CD4-positive, alpha-beta T cell treated with Interleukin-6 at 100 ng/mL for 8 hours (primary cell): ENCODE measurements around the gene U2AF2.
"Not testable (repeated sequence)": the region's sequence is repeated elsewhere in the genome, so short reads cannot be mapped to it uniquely, and the experiment has no call there.

ENCODE experiments used
- DNase-seq: peaks from one replicate; pipeline ENCODE4 v3.0.0-alpha.2; 2020; ENCODE audit warnings: mixed read lengths, low spot score

Gene U2AF2

DNA sequence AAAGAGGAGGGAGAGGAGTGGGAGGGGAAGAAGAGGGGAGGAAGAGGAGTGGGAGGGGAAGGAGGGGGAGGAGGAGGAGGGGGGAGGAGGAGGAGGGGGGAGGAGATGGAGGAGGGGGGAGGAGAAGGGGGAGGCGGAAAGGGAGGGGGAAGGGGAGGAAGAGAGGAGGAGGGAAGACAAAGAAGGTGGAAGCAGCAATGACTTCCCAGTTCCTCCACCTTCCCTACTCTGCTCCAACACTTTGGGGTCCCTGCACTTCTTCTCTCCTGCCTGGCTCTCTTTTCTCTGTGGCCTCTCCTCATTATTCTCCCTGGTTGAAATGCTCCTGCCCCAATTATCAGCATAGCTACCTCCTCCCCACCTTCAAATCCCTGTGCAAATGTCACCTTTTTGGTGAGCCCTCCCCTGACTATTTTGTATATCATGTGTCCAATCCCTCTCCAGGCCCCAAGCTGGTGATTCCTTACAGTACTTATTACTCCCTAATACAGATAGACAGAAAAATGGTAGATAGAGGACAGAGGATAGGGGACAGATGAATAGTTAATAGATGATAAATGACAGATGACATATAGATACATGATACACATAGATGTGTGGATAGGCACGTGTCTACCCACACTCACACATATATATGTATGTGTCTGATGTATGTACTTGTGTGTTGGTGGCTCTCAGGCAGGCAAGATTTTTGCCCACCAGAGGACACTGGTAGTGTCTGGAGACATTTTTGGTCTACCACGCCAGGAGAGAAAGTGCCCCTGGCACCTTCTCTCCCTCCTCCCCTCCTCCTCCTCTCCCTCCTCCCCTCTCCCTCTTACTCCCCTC is 58.2 kb downstream of the U2AF2 start:
- no peak for DNase-seq

DNA sequence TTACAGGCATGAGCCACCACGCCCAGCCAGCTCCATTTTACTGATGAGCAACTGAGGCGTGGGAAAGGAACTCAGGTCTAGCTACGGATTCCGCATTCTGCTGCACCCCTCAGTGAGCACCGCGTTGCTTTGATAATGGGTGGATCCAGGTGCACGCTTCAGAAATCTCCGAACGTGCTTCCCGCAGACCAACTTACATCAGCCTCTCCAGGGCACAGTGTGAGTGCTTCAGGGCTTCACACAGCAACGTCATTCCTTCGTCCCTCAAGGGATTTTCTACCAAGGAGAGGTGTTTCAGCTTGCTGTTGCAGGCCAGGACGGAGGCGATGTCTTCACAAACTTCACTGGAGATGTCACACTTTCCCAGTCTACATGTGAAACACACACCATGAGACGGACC is 61.7 kb downstream of the U2AF2 start:
- DNase-seq: no peak

DNA sequence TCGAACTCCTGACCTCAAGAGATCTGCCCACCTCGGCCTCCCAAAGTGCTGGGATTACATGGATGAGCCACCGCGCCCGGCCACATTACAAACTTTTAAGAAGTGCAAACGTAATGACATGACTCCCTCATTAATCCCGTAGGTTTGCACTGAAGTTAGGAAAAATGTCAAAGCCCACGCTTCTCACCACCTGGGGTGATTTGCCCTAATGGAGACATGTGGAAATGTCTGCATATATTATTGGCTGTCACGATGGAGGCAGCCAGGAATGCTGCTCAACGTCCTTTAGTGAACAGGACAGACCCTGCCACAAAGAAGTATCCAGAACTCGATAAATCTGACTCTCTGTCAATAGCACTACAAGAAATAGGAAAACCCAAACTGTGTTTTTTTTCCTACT is 62.4 kb downstream of the U2AF2 start:
- DNase-seq: no peak

DNA sequence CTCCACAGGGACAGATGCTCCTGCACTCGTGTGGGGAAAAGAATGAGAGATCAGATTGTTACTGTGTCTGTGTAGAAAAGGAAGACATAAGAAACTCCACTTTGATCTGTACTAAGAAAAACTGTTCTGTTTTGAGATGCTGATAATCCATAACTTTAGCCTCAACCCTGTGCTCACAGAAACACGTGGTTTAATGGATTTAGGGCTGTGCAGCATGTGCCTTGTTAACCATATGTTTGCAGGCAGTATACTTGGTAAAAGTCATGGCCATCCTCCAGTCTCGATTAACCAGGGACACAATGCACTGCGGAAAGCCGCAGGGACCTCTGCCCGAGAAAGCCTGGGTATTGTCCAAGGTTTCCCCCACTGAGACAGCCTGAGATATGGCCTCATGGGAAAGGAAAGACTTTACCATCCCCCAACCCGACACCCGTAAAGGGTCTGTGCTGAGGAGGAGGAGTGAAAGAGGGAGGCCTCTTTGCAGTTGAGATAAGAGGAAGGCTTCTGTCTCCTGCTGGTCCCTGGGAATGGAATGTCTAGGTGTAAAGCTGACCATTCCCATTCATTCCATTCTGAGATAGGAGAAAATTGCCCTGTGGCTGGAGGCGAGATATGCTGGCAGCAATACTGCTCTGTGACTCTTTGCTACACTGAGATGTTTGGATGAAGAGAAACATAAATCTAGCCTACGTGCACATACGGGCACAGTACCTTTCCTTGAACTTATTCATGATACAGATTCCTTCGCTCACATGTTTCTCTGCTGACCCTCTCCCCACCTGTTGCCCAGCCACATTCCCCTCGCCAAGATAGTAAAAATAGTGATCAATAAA is 63.3 kb downstream of the U2AF2 start:
- not testable (repeated sequence) for DNase-seq

DNA sequence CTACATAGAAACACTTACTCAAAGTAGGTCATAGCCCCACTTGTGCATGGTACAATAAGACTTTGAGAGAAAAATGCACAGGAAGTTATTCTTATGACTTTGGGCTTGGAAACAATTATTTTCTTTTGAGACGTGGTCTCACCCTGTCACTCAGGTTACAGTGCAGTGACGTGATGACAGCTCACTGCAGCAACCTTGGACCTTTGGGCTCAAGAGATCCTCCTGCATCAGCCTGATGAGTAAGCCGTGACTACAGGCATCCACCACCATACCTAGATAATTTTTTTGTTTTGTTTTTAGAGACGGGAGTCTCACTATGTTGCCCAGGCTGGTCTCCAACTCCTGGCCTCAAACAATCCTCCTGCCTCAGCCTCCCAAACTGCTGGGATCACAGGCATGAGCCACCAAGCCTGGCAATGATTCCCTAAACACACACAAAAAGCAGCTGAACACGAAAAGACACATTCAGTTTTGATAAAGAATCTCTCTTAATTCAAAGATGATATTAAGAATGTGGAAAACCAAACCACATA is 65.4 kb downstream of the U2AF2 start:
- no peak for DNase-seq

DNA sequence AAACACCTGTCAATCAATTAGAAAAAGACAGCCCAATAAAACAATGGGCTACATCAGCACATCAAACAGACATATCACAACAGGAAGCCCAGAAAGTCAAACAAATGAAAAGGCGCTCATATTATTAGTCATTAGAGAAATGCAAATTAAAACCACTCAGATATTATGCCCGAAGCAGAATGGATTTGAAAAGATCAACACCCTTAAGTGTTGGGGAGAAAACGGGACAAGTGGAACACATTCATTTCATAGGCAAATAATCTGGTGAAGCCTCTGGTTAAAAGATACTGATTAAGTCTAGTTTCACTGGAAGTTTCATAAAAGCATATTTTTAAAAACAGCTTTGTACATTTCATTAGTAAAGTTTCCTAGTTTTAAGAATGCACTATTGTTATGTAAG is 66.0 kb downstream of the U2AF2 start:
- DNase-seq: no peak

DNA sequence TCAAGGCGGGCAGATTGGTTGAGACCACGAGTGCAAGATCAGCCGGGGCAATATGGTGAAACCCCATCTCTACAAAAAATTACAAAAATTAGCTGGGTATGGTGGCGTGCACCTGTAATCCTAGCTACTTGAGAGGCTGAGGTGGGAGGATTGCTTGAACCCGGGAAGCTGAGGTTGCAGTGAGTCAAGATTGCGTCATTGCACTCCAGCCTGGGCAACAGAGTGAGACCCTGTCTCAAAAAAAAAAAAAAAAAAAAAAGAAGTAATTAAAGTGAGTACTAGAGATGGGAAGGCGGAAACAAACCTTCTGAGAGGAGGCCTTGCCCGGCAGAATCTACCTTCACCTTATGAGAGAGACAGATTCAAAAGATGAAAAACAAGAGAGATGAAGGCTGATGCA is 68.7 kb downstream of the U2AF2 start:
- DNase-seq: no peak
